Measurements from ENCODE around the gene TMEM72.

TMEM72 gene

DNA sequence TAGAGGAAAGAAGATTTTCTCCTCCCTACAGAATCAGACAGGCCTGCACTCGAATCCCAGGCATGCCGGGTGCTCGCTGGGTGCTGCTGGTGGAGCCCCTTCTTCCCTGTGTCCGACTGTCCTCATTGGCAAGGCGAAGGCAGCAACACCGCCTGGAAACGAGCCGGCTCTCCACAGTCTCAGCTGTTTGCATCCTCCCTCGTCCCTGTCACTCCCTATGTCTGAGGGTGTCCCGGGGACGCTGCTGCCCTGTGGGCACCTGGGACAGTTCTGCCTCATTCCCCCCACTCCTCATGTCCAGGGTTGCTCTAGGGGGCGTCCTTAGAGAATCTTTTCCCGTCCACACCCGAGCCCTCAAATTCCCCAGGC is 31.6 kb upstream of the TMEM72 start:
- Histone ChIP-seq H3K9ac (ENCODE audit: low read length) (no peak overlapping the region), H2AFZ (ENCODE audit: insufficient read depth, low read length, poor library complexity) (peak overlapping the region; percentile 38), H3K4me3 (ENCODE audit: low read depth, low read length) (no peak overlapping the region), H3K14ac (ENCODE audit: low read length) (no peak overlapping the region), H3K27me3 (ENCODE audit: insufficient read depth, low read length) (no peaks in the 10 kb centered on the region), H3K79me2 (ENCODE audit: control insufficient read depth, insufficient read depth, low read length, poor library complexity) (no peaks in the 10 kb centered on the region), H4K12ac (ENCODE audit: low read depth, low read length) (no peak overlapping the region), H2BK12ac (ENCODE audit: low read length) (no peak overlapping the region), H2AK5ac (ENCODE audit: low read length) (no peak overlapping the region), H3K18ac (ENCODE audit: low read length) (no peak overlapping the region), H3K79me1 (ENCODE audit: low read length) (peaks cover 2% of the 10 kb centered on the region), H4K91ac (ENCODE audit: low read depth, low read length) (peak overlapping the region; percentile 3), H3K9me3 (ENCODE audit: insufficient read depth, low read depth, low read length) (no peaks in the 10 kb centered on the region), H2BK120ac (ENCODE audit: insufficient read depth, low read length, poor library complexity) (no peak overlapping the region), H3K23ac (ENCODE audit: low read length) (no peak overlapping the region), H2BK5ac (ENCODE audit: low read depth, low read length, poor library complexity) (no peak overlapping the region), H3K4me1 (ENCODE audit: control insufficient read depth in 1 of 2, insufficient read depth in 2 of 2, low read length in 2 of 2) (peaks cover 2 to 4% of the 10 kb centered on the region in 2 experiments), H3K27ac (ENCODE audit: low read depth, low read length) (no peak overlapping the region), H3K36me3 (ENCODE audit: control insufficient read depth in 1 of 2, insufficient read depth in 2 of 2, low read length in 2 of 2) (no peaks in the 10 kb centered on the region), H3K4me2 (ENCODE audit: low read length) (peak overlapping the region; percentile 71), H4K8ac (ENCODE audit: low read depth, low read length) (peak overlapping the region; percentile 91), H3K4ac (ENCODE audit: low read depth, low read length) (no peak overlapping the region)
- no CpG with 5 or more reads among the region's 14 CpGs for WGBS (ENCODE audit: extremely low coverage, insufficient coverage, insufficient read length)
- no peak for DNase-seq

DNA sequence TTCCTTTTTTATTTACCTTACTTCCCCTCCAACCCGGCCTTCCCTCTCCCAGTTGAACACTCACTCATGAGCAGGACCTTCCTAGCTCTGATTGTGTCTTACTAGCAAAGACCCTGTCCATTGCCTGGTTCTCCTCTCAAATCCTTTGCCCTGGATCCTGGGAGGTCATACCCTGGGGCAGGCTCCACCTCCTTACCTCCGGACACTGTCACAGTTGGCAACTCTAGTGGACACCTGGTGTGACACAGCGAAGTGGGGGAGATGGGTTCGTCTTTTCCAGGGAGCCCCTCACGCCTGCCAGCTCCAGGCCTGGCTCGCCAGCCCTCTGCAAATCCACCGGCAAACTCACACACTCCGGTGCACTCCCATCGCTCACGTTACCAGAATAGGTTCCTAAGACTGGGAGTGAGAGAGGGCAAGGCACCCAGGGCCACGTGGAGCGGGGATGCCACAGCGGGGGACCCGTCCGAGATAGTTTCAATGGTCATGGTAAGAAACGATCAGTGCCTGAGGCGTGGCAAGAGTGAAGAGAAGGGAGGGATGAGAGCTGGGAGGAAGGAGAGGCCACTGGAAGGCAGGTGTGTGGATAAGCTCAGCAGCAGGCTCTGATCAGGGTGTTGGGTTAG is 30.9 kb upstream of the TMEM72 start:
- WGBS (ENCODE audit: extremely low coverage, insufficient coverage, insufficient read length), result 83% methylated on average over 1 of the region's 17 CpGs
- no peak for DNase-seq
- no peak overlapping the region for H2BK12ac ChIP-seq (ENCODE audit: low read length)

DNA sequence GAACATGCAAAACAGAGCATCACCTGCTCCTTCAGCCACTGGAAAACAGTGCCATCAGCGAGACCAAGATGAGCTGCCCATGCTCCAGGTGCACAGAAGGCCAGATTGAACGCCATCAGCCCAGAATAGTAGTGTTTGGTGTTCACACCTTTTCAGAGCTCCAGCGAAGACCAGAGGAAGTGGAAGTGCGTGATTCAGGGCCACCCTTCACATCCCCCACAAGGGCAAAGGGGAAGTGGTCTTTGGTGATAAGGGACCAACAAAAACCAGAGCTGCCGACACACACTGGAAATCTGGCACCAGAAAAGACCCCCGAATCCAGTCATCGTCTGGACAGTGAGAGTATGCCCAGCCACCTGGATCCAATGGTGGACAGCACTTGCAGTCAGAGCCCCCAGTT is 29.5 kb upstream of the TMEM72 start:
- no peak overlapping the region for H4K91ac ChIP-seq (ENCODE audit: low read depth, low read length)
- H3K9me3 ChIP-seq (ENCODE audit: insufficient read depth, low read depth, low read length), result no peaks in the 10 kb centered on the region
- no peak overlapping the region for H4K8ac ChIP-seq (ENCODE audit: low read depth, low read length)
- no peak overlapping the region for H3K18ac ChIP-seq (ENCODE audit: low read length)
- no CpG with 5 or more reads among the region's 7 CpGs for WGBS (ENCODE audit: extremely low coverage, insufficient coverage, insufficient read length)
- no peak overlapping the region for H3K4me3 ChIP-seq (ENCODE audit: low read depth, low read length)
- H3K23ac ChIP-seq (ENCODE audit: low read length), result no peak overlapping the region
- no peak overlapping the region for H2BK5ac ChIP-seq (ENCODE audit: low read depth, low read length, poor library complexity)
- peaks cover 2 to 4% of the 10 kb centered on the region in 2 experiments for H3K4me1 ChIP-seq (ENCODE audit: control insufficient read depth in 1 of 2, insufficient read depth in 2 of 2, low read length in 2 of 2)
- no peaks in the 10 kb centered on the region for H3K27me3 ChIP-seq (ENCODE audit: insufficient read depth, low read length)
- no peaks in the 10 kb centered on the region for H3K36me3 ChIP-seq (ENCODE audit: control insufficient read depth in 1 of 2, insufficient read depth in 2 of 2, low read length in 2 of 2)
- H2AFZ ChIP-seq (ENCODE audit: insufficient read depth, low read length, poor library complexity), result no peak overlapping the region
- H3K4ac ChIP-seq (ENCODE audit: low read depth, low read length), result no peak overlapping the region
- H2BK120ac ChIP-seq (ENCODE audit: insufficient read depth, low read length, poor library complexity), result no peak overlapping the region
- no peak overlapping the region for H3K27ac ChIP-seq (ENCODE audit: low read depth, low read length)
- no peaks in the 10 kb centered on the region for H3K79me2 ChIP-seq (ENCODE audit: control insufficient read depth, insufficient read depth, low read length, poor library complexity)
- H3K4me2 ChIP-seq (ENCODE audit: low read length), result no peak overlapping the region
- H2AK5ac ChIP-seq (ENCODE audit: low read length), result no peak overlapping the region
- no peak overlapping the region for H3K9ac ChIP-seq (ENCODE audit: low read length)
- no peak overlapping the region for H2BK12ac ChIP-seq (ENCODE audit: low read length)
- no peak overlapping the region for H3K14ac ChIP-seq (ENCODE audit: low read length)
- no peak overlapping the region for H4K12ac ChIP-seq (ENCODE audit: low read depth, low read length)
- no peak for DNase-seq
- H3K79me1 ChIP-seq (ENCODE audit: low read length), result peaks cover 2% of the 10 kb centered on the region

More for the DNA sequence above, 30.9 kb upstream of the TMEM72 start:
- no peak overlapping the region for H3K18ac ChIP-seq (ENCODE audit: low read length)
- no peak overlapping the region for H2BK120ac ChIP-seq (ENCODE audit: insufficient read depth, low read length, poor library complexity)
- no peak overlapping the region for H3K27ac ChIP-seq (ENCODE audit: low read depth, low read length)
- H3K36me3 ChIP-seq (ENCODE audit: control insufficient read depth in 1 of 2, insufficient read depth in 2 of 2, low read length in 2 of 2), result no peaks in the 10 kb centered on the region
- H3K79me1 ChIP-seq (ENCODE audit: low read length), result peaks cover 2% of the 10 kb centered on the region
- no peak overlapping the region for H3K14ac ChIP-seq (ENCODE audit: low read length)
- no peak overlapping the region for H3K4ac ChIP-seq (ENCODE audit: low read depth, low read length)
- H2BK5ac ChIP-seq (ENCODE audit: low read depth, low read length, poor library complexity), result no peak overlapping the region
- H2AK5ac ChIP-seq (ENCODE audit: low read length), result no peak overlapping the region
- no peak overlapping the region for H3K9ac ChIP-seq (ENCODE audit: low read length)
- H4K12ac ChIP-seq (ENCODE audit: low read depth, low read length), result no peak overlapping the region
- H3K4me1 ChIP-seq (ENCODE audit: control insufficient read depth in 1 of 2, insufficient read depth in 2 of 2, low read length in 2 of 2), result peaks cover 2 to 4% of the 10 kb centered on the region in 2 experiments
- no peak overlapping the region for H4K91ac ChIP-seq (ENCODE audit: low read depth, low read length)
- no peak overlapping the region for H3K23ac ChIP-seq (ENCODE audit: low read length)
- H4K8ac ChIP-seq (ENCODE audit: low read depth, low read length), result no peak overlapping the region
- H3K4me3 ChIP-seq (ENCODE audit: low read depth, low read length), result no peak overlapping the region
- H3K9me3 ChIP-seq (ENCODE audit: insufficient read depth, low read depth, low read length), result no peaks in the 10 kb centered on the region
- no peak overlapping the region for H3K4me2 ChIP-seq (ENCODE audit: low read length)
- H3K79me2 ChIP-seq (ENCODE audit: control insufficient read depth, insufficient read depth, low read length, poor library complexity), result no peaks in the 10 kb centered on the region
- no peak overlapping the region for H2AFZ ChIP-seq (ENCODE audit: insufficient read depth, low read length, poor library complexity)
- no peaks in the 10 kb centered on the region for H3K27me3 ChIP-seq (ENCODE audit: insufficient read depth, low read length)

- H4K8ac ChIP-seq (ENCODE audit: low read depth, low read length), result no peak overlapping the region
- H2BK5ac ChIP-seq (ENCODE audit: low read depth, low read length, poor library complexity), result no peak overlapping the region
- H3K23ac ChIP-seq (ENCODE audit: low read length), result no peak overlapping the region
- no peak overlapping the region for H4K12ac ChIP-seq (ENCODE audit: low read depth, low read length)
- H3K9ac ChIP-seq (ENCODE audit: low read length), result no peak overlapping the region
- no peak overlapping the region for H3K14ac ChIP-seq (ENCODE audit: low read length)
- H2AFZ ChIP-seq (ENCODE audit: insufficient read depth, low read length, poor library complexity), result no peak overlapping the region
- H3K18ac ChIP-seq (ENCODE audit: low read length), result no peak overlapping the region
- H3K4me3 ChIP-seq (ENCODE audit: low read depth, low read length), result no peak overlapping the region
- H2BK120ac ChIP-seq (ENCODE audit: insufficient read depth, low read length, poor library complexity), result no peak overlapping the region
- no peaks in the 10 kb centered on the region for H3K79me2 ChIP-seq (ENCODE audit: control insufficient read depth, insufficient read depth, low read length, poor library complexity)
- no CpG with 5 or more reads among the region's 6 CpGs for WGBS (ENCODE audit: extremely low coverage, insufficient coverage, insufficient read length)
- no peak overlapping the region for H4K91ac ChIP-seq (ENCODE audit: low read depth, low read length)
- peaks cover 2 to 4% of the 10 kb centered on the region in 2 experiments for H3K4me1 ChIP-seq (ENCODE audit: control insufficient read depth in 1 of 2, insufficient read depth in 2 of 2, low read length in 2 of 2)
- H2BK12ac ChIP-seq (ENCODE audit: low read length), result no peak overlapping the region
- DNase-seq, result no peak
- no peaks in the 10 kb centered on the region for H3K27me3 ChIP-seq (ENCODE audit: insufficient read depth, low read length)
- no peak overlapping the region for H3K4me2 ChIP-seq (ENCODE audit: low read length)
- no peak overlapping the region for H3K4ac ChIP-seq (ENCODE audit: low read depth, low read length)
- no peaks in the 10 kb centered on the region for H3K36me3 ChIP-seq (ENCODE audit: control insufficient read depth in 1 of 2, insufficient read depth in 2 of 2, low read length in 2 of 2)
- no peak overlapping the region for H2AK5ac ChIP-seq (ENCODE audit: low read length)
- H3K9me3 ChIP-seq (ENCODE audit: insufficient read depth, low read depth, low read length), result no peaks in the 10 kb centered on the region
- H3K27ac ChIP-seq (ENCODE audit: low read depth, low read length), result no peak overlapping the region
- H3K79me1 ChIP-seq (ENCODE audit: low read length), result peaks cover 2% of the 10 kb centered on the region
These were observed 28.9 kb upstream of the TMEM72 start for GRCh38 chr10:44882166-44882720.

Data from trophoblast cell (in vitro differentiated cells and primary cell).